NCI-H446 (cell line): Measurements from ENCODE around the gene CATSPERB.
"Not testable (repeated sequence)": the region's sequence is repeated elsewhere in the genome, so short reads cannot be mapped to it uniquely, and the experiment has no call there.

Experiments used
- DNase-seq, 2 experiments: peaks; one replicate each; lab custom pipeline; 2025; lab: John Stamatoyannopoulos, UW

Gene CATSPERB, protein sequence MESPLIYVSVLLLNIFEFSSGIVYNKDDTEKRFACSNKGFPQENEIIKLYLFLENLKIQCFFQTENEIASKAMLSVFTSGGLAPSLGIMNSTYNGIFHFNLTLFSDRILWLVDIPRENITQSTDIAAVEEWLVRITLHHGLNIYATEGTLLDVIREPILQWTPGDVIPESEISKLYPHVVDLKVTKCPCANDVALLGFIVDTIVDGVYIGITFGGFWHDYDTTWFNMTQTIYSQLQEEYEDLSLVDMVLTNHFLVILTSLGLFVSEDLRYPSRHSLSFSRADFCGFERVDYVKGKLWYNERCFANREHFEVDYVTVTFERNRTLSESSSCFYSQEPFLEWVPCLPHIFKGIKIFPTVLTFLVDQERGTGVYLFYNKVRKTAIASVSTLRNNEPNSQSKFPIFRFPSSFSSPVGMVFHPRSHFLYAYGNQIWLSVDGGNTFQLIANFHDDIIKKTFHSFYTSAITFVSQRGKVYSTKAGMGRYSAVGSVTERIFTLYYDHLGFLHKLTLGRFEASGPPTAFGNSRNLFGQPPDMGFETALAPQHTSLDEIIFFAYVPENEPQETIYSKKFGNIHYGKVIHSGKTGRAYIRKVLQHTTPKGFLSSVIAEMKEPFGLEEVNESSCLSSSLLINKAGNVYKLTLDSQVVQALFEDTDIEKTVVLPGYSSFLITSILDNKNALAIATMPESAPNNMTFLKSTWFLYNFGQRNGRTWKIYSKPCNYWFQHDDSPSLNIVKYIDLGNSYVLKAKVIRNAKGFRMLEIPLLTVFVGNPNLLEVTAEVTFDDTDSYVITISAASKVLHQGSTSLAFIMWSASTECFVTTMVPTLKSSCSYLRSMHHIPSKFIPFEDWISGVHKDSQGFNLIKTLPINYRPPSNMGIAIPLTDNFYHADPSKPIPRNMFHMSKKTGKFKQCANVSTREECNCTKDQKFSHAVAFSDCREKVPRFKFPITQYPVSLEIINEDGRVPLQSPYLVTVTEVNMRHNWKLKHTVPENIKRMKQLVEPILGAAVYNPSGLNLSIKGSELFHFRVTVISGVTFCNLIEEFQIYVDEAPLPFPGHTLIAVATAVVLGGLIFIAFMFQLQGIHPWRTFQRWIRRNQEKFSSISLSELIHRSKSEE

DNA sequence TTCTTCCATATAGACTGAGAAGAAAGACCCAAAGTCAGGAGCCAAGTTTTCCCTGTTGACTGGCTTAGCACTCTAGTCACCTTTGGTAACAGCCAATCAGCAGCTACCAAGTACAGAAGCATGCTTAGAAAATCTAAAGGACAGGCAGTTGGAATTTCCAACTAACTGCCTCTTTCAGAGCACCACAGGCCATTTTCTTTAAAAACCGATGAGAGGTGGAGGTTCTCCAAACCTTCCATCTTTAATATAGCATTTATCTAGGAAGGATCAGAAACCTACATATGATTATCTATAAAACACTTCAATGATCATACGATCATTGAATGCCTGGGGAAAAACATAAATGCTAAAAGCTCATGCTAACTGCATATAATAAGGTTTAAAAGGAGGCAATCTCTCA, at the start of gene CATSPERB:
CATSPERB (minus strand) TSS at position 101 of the 400 bp plus-strand sequence. CDS start 2,607 bp downstream, outside the sequence.
- no peak for DNase-seq

DNA sequence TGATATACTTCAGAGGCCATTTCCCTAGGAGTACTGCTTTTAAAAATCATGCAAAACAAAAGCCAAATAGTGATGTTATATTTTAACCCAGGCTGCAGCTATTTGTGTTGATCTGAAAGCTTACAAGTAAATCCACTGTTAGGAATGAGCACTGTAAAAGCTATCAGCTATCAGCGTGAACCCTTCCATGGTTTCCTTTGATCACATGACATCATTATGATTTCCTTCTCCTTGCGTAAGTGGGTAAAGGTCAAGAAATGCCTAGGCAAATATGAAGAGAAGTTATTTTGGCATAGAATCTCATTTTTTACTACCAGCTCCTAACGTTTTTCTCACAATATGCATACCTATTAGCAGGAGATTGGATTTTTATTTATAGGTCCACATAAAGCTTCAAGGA, 48.6 kb upstream of the CATSPERB start:
- no peak for DNase-seq

DNA sequence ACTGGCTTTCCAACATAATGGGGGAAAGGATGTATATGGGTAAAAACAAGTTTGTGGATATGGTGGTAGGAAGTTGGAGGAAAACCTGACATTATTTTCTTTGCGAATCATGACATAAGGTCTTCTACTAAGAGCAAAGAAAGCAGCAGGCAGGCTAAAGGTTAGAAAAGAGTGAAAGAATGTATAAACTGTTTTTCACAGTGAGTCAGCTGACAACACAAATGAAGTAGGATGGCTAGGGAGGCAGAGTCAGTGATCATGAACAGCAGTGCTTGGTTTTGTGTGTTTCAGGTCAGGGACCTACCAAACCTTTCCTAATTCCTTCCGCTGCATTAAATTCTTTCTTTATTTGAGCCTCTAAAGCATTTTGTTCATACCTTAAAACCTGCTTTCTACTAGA, 46.3 kb upstream of the CATSPERB start:
- no peak for DNase-seq

DNA sequence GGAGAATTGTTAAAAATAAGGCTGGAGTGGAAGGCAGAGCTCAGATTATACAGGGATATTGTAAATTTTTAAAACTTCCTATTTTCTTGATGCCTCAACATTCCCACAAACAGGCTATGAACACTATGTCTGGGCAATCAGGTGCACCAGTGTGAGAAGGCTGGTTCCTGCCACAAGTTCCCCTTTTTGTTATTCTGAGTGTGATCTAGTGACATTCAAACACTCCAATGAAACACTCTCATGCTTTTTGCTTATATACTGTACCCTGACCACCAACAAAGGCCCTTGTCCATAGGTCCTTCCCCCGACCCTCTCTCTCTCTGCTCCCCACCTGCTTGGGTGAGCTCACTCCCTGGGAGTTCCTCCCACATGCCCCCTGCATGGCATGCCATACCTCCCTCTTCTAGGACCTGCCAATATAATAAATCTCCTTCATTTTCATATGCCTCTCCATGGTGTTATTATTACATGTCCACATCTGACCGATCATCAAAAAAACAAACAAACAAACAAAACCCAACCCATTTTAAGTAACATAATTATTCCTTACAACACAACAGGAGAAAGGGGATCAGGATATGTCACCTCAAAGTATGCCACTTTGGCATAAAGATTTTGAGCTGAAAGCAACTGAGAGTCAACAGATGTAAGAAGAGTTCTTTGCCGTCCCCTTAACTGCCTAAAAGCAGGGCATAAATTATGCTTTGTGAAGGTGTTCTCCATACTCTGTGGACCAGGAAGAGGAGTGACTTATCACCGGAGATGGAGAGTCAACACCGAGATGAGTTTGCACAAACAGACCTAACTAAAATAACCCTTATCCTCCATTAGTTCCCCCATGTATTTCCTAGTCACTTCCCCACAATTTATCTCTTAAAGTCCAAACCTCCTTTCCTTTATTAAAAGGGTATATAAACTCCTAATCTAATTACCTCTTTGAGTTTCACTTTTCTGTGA, 42.5 kb upstream of the CATSPERB start:
- no peak for DNase-seq

DNA sequence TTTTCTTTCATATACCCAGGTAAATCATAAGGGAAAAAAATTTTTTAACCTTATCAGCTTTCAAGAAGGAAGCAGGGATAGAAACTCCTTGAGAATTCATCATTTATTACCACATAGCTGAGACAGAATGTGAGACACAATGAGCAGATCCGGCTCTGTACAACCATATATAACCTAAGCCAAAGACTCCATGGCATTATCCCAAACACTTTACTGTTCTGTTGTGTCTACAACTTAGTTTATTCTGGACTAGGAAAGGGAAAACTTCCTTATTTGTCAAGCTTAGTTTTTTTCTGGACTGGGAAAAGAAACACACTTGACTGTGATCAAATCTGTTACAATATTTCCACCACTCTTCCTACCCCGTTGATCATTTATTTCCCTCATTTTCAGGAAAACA, 38.3 kb upstream of the CATSPERB start:
- DNase-seq, result no peak

DNA sequence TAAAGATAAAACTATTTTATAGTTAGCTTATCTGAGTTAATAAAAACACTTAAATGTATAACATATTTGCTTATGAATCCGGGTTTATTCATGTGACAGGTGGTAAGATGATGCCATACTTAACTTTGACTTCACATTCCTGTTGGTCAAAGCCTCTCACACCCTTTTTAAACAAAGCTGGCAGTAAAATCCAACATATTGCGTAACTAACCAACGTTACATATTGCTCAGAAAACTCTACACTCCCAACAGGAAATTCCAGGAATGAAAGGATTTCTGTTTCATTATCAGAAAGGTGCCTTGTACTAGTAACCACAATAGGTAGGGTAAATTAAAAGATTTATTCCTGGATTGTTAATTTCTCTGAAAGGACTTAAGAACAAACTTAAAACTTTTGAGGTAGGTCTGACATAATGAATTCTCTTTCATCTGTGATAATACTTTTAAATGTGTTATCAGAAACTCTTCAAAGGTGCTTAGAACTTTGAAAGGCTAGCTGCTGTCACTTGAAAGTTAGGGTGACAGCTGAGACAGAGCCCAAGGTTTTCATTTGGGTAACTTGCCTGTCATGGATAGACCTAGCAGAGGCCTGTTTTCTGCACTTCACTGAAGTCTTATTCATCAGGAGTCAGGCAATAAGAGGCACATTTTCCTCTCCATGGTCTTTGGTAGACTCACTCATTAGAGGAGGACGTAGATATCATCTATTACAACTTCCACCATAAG, 23.8 kb upstream of the CATSPERB start:
- no peak for DNase-seq

DNA sequence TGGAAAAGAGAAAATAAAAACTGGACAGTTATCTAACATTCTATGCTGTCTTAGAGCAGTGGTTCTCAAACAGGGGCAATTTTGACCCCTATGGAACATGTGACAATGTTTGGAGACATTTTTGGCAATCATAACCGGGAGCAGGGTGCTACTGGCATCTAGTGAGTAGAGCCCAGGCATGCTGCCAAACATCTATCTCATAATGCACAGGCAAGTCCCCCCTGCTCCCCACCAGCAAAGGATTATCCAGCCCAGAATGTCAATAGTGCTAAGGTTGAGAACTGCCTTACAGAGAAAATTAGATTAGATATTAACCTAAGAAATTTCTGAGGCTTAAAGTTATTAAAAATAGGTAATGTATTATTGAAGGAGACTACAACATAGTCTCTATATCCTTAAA, 22.9 kb upstream of the CATSPERB start:
- DNase-seq, result no peak

DNA sequence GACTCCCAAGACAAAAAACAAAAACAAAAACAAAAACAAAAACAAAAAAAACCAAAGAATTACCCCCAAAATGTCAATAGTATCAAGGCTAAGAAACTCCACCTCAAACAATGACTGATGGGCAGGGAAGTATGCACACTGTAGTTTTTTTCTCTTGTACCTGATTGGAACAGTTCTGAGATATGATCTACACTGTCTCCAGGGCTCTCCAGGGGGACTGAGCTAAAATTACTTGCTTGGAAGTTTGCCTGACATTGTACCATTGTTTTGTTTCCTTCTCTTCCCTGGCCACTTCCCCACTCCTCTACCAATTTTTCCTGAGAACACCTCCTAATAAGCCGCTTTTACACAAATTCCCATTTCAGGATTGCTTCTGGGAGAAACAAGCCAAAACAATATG, 22.3 kb upstream of the CATSPERB start:
- DNase-seq, result no peak

DNA sequence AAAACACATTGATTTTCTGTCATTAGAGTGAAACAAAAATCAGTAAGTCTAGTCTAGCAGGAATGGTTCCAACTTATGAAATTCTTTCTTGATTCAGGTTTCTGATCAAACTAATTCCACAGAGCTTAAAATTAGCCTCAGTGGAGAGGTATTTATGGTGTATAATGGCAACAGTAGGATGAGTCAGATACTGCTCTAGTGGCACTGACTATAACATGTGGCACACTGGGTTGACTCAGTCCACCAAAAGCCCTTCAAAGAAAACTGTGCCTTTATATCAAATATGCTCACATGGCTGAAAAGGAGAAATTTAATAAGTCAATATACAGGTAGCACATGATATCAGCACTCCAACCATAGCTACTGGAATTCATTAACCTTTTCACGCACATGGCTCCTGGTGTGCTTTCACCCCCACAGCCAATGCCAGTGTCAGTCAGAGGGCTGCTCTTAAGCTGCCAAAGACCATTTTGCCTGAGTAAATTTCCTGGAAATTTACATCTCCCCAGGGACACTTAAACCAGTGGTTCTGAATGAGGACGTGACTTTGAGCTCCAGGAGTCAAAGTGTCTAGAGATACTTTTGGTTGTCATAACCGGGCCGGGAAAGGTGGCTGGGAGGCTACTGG, 21.7 kb upstream of the CATSPERB start:
- no peak for DNase-seq

DNA sequence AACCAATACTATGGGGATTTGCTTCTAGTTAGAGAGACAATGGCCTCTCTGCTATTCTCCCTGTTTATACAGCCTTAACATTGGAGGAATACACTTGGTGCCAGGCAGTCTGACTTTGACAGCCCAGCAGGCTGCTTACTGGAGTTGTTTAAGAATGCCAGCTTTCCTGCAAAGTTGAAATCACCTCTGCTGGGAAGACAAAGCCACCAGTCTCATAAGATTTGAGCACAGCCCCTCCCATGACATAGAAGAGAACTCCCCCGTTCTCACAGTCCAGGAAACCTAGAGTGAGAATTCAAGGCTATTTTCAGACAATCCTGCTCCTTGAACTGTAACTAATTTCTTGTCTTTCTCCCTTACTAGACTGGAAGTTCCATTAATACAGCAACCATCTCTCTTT, 21.1 kb upstream of the CATSPERB start:
- no peak for DNase-seq

DNA sequence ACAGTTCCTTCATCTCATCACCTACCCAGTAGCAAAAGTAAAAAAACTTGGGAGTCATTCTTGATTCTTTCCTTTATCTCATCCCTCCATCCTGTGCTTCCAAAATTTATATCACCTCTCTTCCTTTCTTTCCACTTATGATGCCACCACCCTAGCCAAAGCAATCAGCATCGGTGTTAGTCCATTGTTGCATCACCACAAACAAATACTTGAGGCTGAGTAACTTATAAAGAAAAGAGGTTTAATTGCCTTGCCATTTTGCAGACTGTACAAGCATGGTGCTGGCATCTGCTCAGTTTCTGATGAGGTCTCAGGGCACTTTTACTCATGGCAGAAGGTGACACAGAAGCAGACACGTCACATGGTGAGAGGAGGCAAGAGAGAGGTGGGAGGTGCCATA, 19.8 kb upstream of the CATSPERB start:
- DNase-seq, result no peak

DNA sequence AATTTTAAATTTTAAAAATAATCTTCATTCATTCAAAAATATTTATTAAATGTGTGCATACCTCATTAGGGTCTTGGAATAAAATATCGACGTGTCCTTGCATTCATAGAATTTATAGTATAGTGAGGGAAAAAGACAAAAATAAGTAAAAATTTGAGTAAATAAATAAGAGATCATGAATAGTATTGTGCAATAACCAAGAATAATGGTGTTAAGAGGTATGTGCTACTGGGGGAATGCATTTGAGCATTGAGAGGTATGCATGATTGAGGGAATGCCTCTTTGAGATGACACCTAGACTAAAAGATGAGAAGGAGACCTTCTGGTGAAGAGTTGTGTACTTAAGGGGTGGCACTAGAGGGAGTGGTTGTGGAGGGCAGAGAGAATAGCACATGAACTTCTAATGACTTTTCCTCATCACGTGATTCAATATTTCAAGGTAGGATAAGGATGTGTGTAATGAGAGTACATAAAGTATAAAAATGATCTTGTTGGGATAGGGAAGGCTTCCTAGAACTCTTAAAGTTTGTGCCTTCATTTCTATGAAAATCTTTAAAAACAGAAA, 18.8 kb upstream of the CATSPERB start:
- DNase-seq, result no peak

DNA sequence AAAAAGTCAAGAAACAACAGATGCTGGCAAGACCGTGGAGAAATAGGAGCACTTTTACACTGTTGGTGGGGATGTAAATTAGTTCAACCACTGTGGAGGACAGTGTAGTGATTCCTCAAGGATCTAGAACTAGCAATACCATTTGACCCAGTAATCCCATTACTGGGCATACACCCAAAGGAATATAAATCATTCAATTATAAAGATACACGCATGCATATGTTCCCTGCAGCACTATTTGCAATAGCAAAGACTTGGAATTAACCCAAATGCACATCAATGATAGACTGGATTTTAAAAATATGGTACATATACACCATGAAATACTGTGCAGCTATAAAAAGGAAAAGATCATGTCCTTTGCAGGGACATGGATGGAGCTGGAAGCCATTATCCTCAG, 18.0 kb upstream of the CATSPERB start:
- DNase-seq, result no peak

DNA sequence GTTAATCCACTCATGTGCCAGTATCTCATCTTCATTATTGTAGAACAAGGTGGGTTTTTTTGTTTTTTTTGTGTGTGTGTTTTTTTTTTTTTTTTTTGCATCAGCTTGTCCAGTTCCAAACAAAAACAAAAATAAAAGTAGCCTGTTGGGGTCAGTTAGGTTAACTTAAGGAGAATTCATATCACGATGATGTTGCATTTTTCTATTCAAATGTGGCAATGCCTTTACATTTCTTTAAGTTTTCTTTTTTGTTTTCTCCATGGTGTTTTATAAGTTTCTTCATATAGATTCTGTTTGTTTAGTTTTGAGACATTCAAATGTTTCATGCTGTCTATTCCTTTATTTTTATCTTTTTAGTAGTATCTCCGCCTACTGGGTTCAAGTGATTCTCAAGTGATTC, 16.2 kb upstream of the CATSPERB start:
- DNase-seq, result no peak

DNA sequence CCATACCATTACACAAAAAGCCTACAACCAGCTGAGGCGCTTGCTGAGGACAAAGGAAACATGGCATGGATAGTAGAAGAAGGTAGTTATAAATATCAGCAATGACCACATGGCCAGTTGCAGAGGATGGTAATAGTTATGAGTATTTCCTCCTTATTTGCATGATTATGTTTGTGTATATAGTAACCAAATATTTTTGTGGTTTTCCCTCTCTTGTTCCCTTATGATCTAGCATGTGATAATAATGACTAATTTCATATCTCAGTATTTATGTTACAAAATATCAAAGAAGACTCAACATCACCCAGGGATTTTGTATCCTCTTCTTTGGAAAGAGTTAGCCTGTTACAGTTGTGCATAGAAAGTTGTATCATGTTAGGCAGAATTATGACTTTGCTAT, 13.5 kb upstream of the CATSPERB start:
- no peak for DNase-seq

DNA sequence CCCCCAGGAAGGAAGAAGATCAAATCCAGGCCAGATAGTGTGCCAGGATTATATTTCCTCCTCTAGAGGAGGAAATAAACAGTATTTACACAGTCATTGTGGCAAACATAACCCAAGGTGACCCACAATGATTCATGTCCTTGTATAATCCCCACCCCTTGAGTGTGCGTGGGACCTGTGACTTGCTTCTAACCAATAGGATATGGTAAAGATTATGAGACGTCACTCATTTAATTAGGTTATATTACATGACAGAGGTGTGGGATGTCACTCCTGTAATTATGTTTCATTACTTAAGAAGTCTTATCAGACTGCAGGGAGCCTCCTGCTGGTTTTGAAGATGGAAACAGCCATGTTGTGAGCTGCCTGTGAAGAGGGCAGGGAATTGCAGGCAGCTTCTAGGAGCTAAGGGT, 12.2 kb upstream of the CATSPERB start:
- no peak for DNase-seq

DNA sequence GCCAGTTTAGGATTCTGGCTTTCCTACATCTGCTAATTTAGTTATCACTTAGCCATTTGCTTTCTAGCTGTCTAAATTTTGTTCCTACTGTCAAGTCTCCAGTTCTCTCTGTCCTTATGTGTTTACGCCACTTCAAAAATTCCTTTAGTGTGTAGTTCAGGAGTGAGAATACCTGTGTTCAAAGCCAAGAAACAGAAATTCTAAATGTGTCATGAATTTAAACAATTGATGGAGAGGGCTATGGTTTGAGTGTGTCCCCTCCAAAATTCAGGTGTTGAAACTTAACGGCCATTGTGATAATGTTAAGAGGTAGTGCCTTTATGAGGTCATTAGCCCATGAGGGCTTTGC, 11.4 kb upstream of the CATSPERB start:
- no peak for DNase-seq

DNA sequence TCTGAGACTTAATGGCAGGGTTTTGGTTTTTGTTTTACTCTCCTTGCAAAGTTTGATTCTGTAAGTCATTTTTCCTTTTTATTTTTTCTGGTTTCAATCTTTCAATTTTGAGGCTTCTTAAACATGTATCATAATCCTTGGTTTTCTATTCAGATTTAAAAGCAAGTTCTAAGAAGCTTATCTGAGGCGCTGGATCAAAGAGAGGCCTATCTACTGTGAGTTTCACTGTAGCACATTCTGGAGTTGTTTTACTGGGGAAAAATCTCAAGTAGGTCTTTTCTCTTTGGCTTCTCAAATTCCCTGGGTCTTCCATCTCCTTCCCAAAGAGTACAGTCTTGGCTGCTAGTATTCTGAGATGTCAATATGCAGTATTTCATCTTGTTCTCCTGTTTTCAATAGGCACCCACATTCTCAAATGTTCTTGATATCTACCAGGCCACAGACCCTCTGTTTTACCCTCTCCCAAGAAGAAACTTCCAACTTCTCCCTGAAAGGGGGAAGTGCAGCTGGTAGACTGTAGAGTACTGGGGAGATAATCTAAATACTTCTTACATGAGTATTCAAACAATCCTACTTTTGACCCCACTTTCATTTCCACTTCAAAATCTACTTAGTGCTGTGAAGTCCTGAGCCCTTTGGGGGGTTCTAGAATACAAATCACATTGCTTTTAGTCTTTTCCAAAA, 10.9 kb upstream of the CATSPERB start:
- DNase-seq, result no peak

DNA sequence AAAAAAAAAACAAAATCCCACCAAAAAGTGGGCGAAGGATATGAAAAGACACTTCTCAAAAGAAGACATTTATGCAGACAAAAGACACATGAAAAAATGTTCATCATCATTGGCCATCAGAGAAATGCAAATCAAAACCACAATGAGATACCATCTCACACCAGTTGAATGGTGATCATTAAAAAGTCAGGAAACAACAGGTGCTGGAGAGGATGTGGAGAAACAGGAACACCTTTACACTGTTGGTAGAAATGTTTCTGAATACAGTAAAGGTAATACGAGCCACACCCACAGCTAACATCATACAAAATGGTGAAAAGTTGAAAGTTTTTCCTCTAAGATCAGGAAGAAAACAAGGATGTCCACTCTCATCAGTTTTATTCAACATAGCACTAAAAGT, 8.0 kb upstream of the CATSPERB start:
- DNase-seq, result not testable (repeated sequence)

DNA sequence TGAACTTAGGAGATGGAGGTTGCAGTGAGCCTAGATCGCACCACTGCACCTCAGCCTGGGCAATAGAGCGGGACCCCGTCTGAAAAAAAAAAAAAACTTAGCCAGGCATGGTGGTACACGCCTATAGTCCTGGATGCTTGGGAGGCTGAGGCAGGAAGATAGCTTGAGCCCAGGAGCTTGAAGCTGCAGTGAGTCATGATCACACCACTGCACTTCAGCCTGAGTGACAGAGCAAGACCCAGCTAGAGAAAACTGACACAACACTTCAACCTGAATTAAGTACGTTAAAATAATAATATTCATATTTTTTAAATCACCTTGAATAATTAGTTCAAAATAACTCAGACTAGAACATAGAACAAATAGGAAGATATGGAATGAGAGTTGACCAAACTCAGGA, 5.7 kb upstream of the CATSPERB start:
- DNase-seq, result no peak
